Trophoblast cell (in vitro differentiated cells and primary cell): ENCODE measurements around the gene RAF1.

Source experiments
- DNase-seq, 2 donors: peaks; one replicate each; pipeline ENCODE4 v3.0.0-alpha.2; 2016
- H2AFZ ChIP-seq: 2 replicates; pipeline ENCODE4 v1.6.1; 2013; ENCODE audit warnings: low read length, moderate library complexity, mild to moderate bottlenecking; ENCODE audit not compliant: insufficient read depth, poor library complexity
- H2AK5ac ChIP-seq: 2 replicates; pipeline ENCODE4 v1.6.1; 2013; ENCODE audit warnings: mild to moderate bottlenecking, low read length
- H2BK120ac ChIP-seq: 2 replicates; pipeline ENCODE4 v1.6.1; 2013; ENCODE audit warnings: low read length, mild to moderate bottlenecking, moderate library complexity; ENCODE audit not compliant: insufficient read depth, poor library complexity
- H2BK12ac ChIP-seq: 2 replicates; pipeline ENCODE4 v1.6.1; 2013; ENCODE audit warnings: mild to moderate bottlenecking, low read length, moderate library complexity
- H2BK5ac ChIP-seq: 2 replicates; pipeline ENCODE4 v1.6.1; 2013; ENCODE audit warnings: low read length, low read depth, moderate library complexity, mild to moderate bottlenecking; ENCODE audit not compliant: poor library complexity
- H3K14ac ChIP-seq: 2 replicates; pipeline ENCODE4 v1.6.1; 2013; ENCODE audit warnings: mild to moderate bottlenecking, low read length
- H3K18ac ChIP-seq: 2 replicates; pipeline ENCODE4 v1.6.1; 2013; ENCODE audit warnings: mild to moderate bottlenecking, low read length
- H3K23ac ChIP-seq: 2 replicates; pipeline ENCODE4 v1.6.1; 2013; ENCODE audit warnings: low read length
- H3K27ac ChIP-seq: 2 replicates; pipeline ENCODE4 v1.5.1; 2013; ENCODE audit warnings: low read depth, mild to moderate bottlenecking, inconsistent platforms, low read length, moderate library complexity
- H3K27me3 ChIP-seq: 2 replicates; pipeline ENCODE4 v1.6.1; 2013; ENCODE audit warnings: inconsistent platforms, mild to moderate bottlenecking, low read length, moderate library complexity; ENCODE audit not compliant: insufficient read depth
- H3K36me3 ChIP-seq, 2 experiments: 1 replicate in 1 of 2; 2 replicates in 1 of 2; pipeline ENCODE4 v1.6.1; 2013; ENCODE audit warnings: low read length in 2 of 2, mild to moderate bottlenecking in 2 of 2, moderate library complexity in 1 of 2; ENCODE audit not compliant: insufficient read depth in 2 of 2, control insufficient read depth in 1 of 2
- H3K4ac ChIP-seq: 2 replicates; pipeline ENCODE4 v1.6.1; 2013; ENCODE audit warnings: low read depth, mild to moderate bottlenecking, low read length, moderate library complexity
- H3K4me1 ChIP-seq, 2 experiments: 1 replicate in 1 of 2; 2 replicates in 1 of 2; pipeline ENCODE4 v1.6.1; 2013; ENCODE audit warnings: low read length in 2 of 2, mild to moderate bottlenecking in 2 of 2, moderate library complexity in 1 of 2; ENCODE audit not compliant: insufficient read depth in 2 of 2, control insufficient read depth in 1 of 2
- H3K4me2 ChIP-seq: 2 replicates; pipeline ENCODE4 v1.6.1; 2013; ENCODE audit warnings: inconsistent platforms, mild to moderate bottlenecking, low read length, moderate library complexity
- H3K4me3 ChIP-seq: 2 replicates; pipeline ENCODE4 v1.5.1; 2013; ENCODE audit warnings: mild to moderate bottlenecking, low read depth, low read length, inconsistent platforms
- H3K79me1 ChIP-seq: one replicate; pipeline ENCODE4 v1.6.1; 2013; ENCODE audit warnings: low read length
- H3K79me2 ChIP-seq: 2 replicates; pipeline ENCODE4 v1.6.1; 2013; ENCODE audit warnings: low read length, mild to moderate bottlenecking; ENCODE audit not compliant: control insufficient read depth, insufficient read depth, poor library complexity
- H3K9ac ChIP-seq: 2 replicates; pipeline ENCODE4 v1.6.1; 2013; ENCODE audit warnings: mild to moderate bottlenecking, low read length
- H3K9me3 ChIP-seq: 2 replicates; pipeline ENCODE4 v1.6.1; 2013; ENCODE audit warnings: low read depth, mild to moderate bottlenecking, control low read depth, inconsistent platforms, low read length; ENCODE audit not compliant: insufficient read depth
- H4K12ac ChIP-seq: 2 replicates; pipeline ENCODE4 v1.6.1; 2013; ENCODE audit warnings: low read depth, mild to moderate bottlenecking, low read length, moderate library complexity
- H4K8ac ChIP-seq: 2 replicates; pipeline ENCODE4 v1.6.1; 2013; ENCODE audit warnings: low read depth, mild to moderate bottlenecking, low read length, moderate library complexity
- H4K91ac ChIP-seq: one replicate; pipeline ENCODE4 v1.6.1; 2013; ENCODE audit warnings: low read depth, mild to moderate bottlenecking, low read length, moderate library complexity
- WGBS: extraction: QIAGEN DNeasy Blood & Tissue Kit; methylation state at CpG from one replicate; pipeline ENCODE4 v1.1.7; 2013; ENCODE audit warnings: missing lambda C conversion rate; ENCODE audit not compliant: insufficient read length, insufficient coverage; ENCODE audit errors: extremely low coverage; 5-methylcytosine and 5-hydroxymethylcytosine counted together

RAF1 gene

DNA sequence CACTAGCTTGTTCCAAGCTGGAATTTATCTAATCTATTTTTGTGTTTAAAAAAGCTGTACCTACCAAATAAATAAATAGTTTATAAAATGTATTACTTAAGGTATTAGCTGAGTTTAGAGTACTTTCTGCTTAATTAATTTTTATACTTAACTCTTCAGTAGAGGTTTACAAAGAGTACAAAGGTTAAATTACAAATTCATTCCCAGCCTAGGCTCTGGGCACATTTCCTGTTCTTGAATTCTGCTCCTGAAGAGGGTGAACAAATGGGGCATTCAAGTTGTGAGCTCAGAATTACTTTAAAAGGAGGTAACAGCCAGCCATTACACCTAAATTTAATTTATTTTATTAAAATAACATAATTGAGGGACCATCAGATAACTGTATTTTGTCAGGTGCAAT, 80.6 kb downstream of the RAF1 start:
- H3K4me3 ChIP-seq, result no peak overlapping the region
- no peak overlapping the region for H3K18ac ChIP-seq
- no peak overlapping the region for H4K8ac ChIP-seq
- no peak overlapping the region for H3K23ac ChIP-seq
- no peak for DNase-seq
- H3K36me3 ChIP-seq, result peaks cover 46 to 58% of the 10 kb centered on the region in 2 experiments
- no peaks in the 10 kb centered on the region for H3K9me3 ChIP-seq
- H3K27me3 ChIP-seq, result no peaks in the 10 kb centered on the region
- H2BK120ac ChIP-seq, result no peak overlapping the region
- no peak overlapping the region for H3K4me2 ChIP-seq
- no peaks in the 10 kb centered on the region for H3K79me1 ChIP-seq
- no peak overlapping the region for H4K91ac ChIP-seq
- H3K4me1 ChIP-seq, result no peaks in the 10 kb centered on the region
- no peak overlapping the region for H2BK12ac ChIP-seq
- H3K79me2 ChIP-seq, result no peaks in the 10 kb centered on the region
- no peak overlapping the region for H2AK5ac ChIP-seq
- no peak overlapping the region for H3K14ac ChIP-seq
- no peak overlapping the region for H4K12ac ChIP-seq
- H2BK5ac ChIP-seq, result no peak overlapping the region
- no peak overlapping the region for H2AFZ ChIP-seq
- no peak overlapping the region for H3K4ac ChIP-seq
- no peak overlapping the region for H3K27ac ChIP-seq
- H3K9ac ChIP-seq, result no peak overlapping the region

DNA sequence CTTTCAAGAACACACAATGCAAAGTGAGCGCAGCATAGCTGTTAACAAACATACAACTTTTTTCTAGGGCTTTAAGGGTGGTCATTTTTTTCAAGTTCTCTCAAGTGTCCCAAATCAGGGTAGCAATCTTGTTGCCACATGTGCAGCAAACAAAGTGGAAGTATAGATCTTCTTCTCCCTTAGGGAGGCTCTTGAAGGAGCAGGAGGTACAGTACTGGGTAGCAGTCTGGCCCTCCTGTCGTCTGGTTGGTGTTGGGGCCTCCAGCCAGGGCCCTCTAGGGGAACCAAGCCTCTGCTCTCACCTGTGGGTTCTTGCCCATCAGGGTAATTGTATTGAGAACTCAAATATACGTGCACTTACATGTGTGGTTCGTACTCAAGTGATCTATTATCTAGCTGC, 81.2 kb downstream of the RAF1 start:
- Histone ChIP-seq H3K4ac (no peak overlapping the region), H2AK5ac (no peak overlapping the region), H3K9ac (no peak overlapping the region), H3K4me3 (no peak overlapping the region), H3K14ac (no peak overlapping the region), H4K8ac (no peak overlapping the region), H3K27ac (no peak overlapping the region), H3K79me2 (no peaks in the 10 kb centered on the region), H3K4me1 (no peaks in the 10 kb centered on the region), H3K27me3 (no peaks in the 10 kb centered on the region), H4K12ac (no peak overlapping the region), H3K18ac (no peak overlapping the region), H2AFZ (no peak overlapping the region), H3K36me3 (peaks cover 46 to 56% of the 10 kb centered on the region in 2 experiments), H2BK120ac (no peak overlapping the region), H4K91ac (no peak overlapping the region), H3K79me1 (no peaks in the 10 kb centered on the region), H2BK5ac (no peak overlapping the region), H3K9me3 (no peaks in the 10 kb centered on the region), H3K23ac (no peak overlapping the region), H3K4me2 (no peak overlapping the region), H2BK12ac (no peak overlapping the region)
- no peak for DNase-seq
- no CpG with 5 or more reads among the region's 4 CpGs for WGBS

DNA sequence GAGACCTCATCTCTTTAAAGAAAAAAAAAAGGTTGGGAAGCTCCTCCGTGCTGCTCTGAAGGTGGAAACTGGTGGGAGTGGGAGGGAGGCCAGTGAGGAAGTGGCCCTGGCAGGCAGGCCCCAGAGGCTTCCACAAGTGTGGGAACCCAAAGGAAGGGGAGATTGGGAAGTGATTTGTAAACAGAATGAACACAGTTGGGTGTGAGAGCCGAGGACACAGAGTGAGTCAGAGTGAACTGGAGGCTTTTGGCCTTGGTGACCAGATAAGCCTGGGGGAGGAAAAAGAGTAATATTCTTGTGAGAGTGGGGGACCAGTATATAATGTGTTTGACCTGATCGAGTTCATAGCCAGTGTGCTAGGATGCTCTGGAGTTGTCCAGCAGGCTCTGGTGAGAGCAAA, 84.0 kb downstream of the RAF1 start:
- no peak overlapping the region for H2BK5ac ChIP-seq
- peaks cover 52 to 66% of the 10 kb centered on the region in 2 experiments for H3K36me3 ChIP-seq
- no peak overlapping the region for H2AK5ac ChIP-seq
- no peak overlapping the region for H3K27ac ChIP-seq
- no peak overlapping the region for H3K18ac ChIP-seq
- no peak overlapping the region for H2AFZ ChIP-seq
- WGBS, result no CpG with 5 or more reads among the region's 3 CpGs
- H3K9ac ChIP-seq, result no peak overlapping the region
- H2BK120ac ChIP-seq, result no peak overlapping the region
- no peak for DNase-seq
- no peaks in the 10 kb centered on the region for H3K9me3 ChIP-seq
- H3K14ac ChIP-seq, result no peak overlapping the region
- no peaks in the 10 kb centered on the region for H3K79me1 ChIP-seq
- H3K4me1 ChIP-seq, result no peaks in the 10 kb centered on the region
- no peaks in the 10 kb centered on the region for H3K27me3 ChIP-seq
- no peak overlapping the region for H4K12ac ChIP-seq
- no peaks in the 10 kb centered on the region for H3K79me2 ChIP-seq
- H3K4ac ChIP-seq, result no peak overlapping the region
- H3K23ac ChIP-seq, result no peak overlapping the region
- H3K4me3 ChIP-seq, result no peak overlapping the region
- H4K8ac ChIP-seq, result no peak overlapping the region
- H4K91ac ChIP-seq, result no peak overlapping the region
- H2BK12ac ChIP-seq, result no peak overlapping the region
- no peak overlapping the region for H3K4me2 ChIP-seq

DNA sequence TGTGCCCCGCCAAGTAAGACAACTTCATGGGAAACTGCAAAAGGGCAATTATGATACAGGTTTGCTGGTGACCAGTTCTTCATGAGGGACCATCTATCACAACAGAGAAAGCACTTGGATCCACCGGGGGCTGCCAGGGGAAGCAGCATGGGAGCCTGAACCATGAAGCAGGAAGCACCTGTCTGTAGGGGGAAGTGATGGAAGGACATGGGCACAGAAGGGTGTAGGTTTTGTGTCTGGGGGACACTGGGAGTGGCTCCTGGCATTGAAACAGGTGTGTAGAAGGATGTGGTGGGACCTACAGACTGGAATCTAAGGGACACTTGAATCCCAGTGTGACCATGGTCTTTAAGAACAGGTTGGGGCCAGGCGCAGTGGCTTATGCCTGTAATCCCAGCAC, 84.5 kb downstream of the RAF1 start:
- Histone ChIP-seq H2AK5ac (no peak overlapping the region), H4K8ac (no peak overlapping the region), H4K91ac (no peak overlapping the region), H3K36me3 (peaks cover 54 to 66% of the 10 kb centered on the region in 2 experiments), H3K79me2 (no peaks in the 10 kb centered on the region), H3K18ac (no peak overlapping the region), H4K12ac (no peak overlapping the region), H3K4me3 (no peak overlapping the region), H3K9me3 (no peaks in the 10 kb centered on the region), H3K9ac (no peak overlapping the region), H2BK120ac (no peak overlapping the region), H3K27ac (no peak overlapping the region), H3K79me1 (no peaks in the 10 kb centered on the region), H2BK5ac (no peak overlapping the region), H3K4me1 (no peaks in the 10 kb centered on the region), H2AFZ (no peak overlapping the region), H3K27me3 (no peaks in the 10 kb centered on the region), H3K23ac (no peak overlapping the region), H3K14ac (no peak overlapping the region), H2BK12ac (no peak overlapping the region), H3K4ac (no peak overlapping the region), H3K4me2 (no peak overlapping the region)
- DNase-seq, result no peak
- WGBS, result no CpG with 5 or more reads among the region's 3 CpGs
